Measurements from ENCODE around the gene DHRSX.
A peak's percentile ranks its signal among the peaks of the same experiment; 100 is the strongest.

DNA sequence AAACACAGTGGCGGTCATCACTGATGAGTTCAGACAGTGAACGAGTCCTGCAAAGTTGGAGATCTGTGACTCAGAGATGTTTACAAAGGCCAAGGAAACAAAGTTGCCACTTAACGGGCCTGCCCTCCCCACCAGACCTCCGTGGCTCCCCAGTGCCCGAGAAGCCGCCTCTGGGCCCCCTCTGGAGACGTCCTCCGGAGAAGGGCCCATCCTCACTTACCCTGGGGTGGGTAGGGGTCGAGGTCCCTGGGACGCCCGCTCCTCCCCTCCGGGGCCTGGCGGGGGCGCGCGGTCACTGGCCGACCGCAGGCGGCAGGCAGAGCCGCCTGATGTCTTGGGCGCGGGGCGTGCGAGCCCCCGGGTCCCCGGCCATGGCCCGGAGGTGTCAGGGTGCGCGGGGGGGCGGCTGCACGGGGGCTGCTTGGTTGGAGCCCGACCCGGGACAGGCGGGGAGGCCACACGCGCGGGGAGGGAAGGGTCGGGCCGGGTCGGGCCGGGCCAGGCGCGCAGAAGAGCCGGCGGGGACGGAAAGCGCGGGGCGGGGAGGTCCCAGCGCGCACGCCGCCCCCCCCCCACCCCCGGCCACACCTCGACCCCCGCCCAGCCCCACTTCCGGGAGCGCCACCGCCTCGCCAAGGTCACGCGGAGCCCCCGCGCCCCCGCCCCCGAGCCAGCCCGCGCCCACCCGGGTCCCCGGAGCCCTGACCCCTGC lies 529 bp downstream of the DHRSX start:
- TF ChIP-seq, protein P1, sequence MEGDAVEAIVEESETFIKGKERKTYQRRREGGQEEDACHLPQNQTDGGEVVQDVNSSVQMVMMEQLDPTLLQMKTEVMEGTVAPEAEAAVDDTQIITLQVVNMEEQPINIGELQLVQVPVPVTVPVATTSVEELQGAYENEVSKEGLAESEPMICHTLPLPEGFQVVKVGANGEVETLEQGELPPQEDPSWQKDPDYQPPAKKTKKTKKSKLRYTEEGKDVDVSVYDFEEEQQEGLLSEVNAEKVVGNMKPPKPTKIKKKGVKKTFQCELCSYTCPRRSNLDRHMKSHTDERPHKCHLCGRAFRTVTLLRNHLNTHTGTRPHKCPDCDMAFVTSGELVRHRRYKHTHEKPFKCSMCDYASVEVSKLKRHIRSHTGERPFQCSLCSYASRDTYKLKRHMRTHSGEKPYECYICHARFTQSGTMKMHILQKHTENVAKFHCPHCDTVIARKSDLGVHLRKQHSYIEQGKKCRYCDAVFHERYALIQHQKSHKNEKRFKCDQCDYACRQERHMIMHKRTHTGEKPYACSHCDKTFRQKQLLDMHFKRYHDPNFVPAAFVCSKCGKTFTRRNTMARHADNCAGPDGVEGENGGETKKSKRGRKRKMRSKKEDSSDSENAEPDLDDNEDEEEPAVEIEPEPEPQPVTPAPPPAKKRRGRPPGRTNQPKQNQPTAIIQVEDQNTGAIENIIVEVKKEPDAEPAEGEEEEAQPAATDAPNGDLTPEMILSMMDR (CRISPR knock-in tag; IDR thresholded peaks at IDR 0.05): peak; percentile 48
- no peak for TF ChIP-seq CEBPB (IDR thresholded peaks at IDR 0.05; ENCODE audit: borderline replicate concordance, low read depth, low read length)
- no peak for TF ChIP-seq ARNTL (CRISPR knock-in tag; IDR thresholded peaks at IDR 0.05)
- TF ChIP-seq MTF2 (CRISPR knock-in tag; IDR thresholded peaks at IDR 0.05; ENCODE audit: borderline replicate concordance): no peak
- TF ChIP-seq, protein P2, sequence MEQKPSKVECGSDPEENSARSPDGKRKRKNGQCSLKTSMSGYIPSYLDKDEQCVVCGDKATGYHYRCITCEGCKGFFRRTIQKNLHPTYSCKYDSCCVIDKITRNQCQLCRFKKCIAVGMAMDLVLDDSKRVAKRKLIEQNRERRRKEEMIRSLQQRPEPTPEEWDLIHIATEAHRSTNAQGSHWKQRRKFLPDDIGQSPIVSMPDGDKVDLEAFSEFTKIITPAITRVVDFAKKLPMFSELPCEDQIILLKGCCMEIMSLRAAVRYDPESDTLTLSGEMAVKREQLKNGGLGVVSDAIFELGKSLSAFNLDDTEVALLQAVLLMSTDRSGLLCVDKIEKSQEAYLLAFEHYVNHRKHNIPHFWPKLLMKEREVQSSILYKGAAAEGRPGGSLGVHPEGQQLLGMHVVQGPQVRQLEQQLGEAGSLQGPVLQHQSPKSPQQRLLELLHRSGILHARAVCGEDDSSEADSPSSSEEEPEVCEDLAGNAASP (CRISPR knock-in tag; IDR thresholded peaks at IDR 0.05; ENCODE audit: borderline replicate concordance): no peak
- TF ChIP-seq SOX5 (CRISPR knock-in tag; IDR thresholded peaks at IDR 0.05; ENCODE audit: borderline replicate concordance): no peak
- TF ChIP-seq ZNF589 (CRISPR knock-in tag; conservative IDR thresholded peaks at IDR 0.05): no peak
- TF ChIP-seq MED1 (CRISPR knock-in tag; IDR thresholded peaks at IDR 0.05): no peak; the same call in 1 of the 2 replicates

Data from HepG2 (cell line).